Endothelial cell of umbilical vein (primary cell): ENCODE measurements around the gene FBXO27.

ENCODE experiments used
- POLR2AphosphoS5 ChIP-seq: IDR thresholded peaks from 2 replicates; pipeline ENCODE4 v1.6.1; 2012; ENCODE audit warnings: low read depth, mild to moderate bottlenecking, control low read depth, low read length, moderate library complexity; ENCODE audit not compliant: insufficient read depth
- TF ChIP-seq, protein P1 (sequence below), 2 donors: IDR thresholded peaks; 1 replicate in 1 of 2; 2 replicates in 1 of 2; pipeline ENCODE4 v1.5.1; 2011; ENCODE audit warnings: low read length in 2 of 2, mild to moderate bottlenecking in 2 of 2, moderate library complexity in 2 of 2, control low read depth in 1 of 2, inconsistent platforms in 1 of 2, low read depth in 1 of 2; ENCODE audit not compliant: insufficient read depth in 1 of 2; ENCODE audit errors: extremely low read depth in 1 of 2

DNA sequence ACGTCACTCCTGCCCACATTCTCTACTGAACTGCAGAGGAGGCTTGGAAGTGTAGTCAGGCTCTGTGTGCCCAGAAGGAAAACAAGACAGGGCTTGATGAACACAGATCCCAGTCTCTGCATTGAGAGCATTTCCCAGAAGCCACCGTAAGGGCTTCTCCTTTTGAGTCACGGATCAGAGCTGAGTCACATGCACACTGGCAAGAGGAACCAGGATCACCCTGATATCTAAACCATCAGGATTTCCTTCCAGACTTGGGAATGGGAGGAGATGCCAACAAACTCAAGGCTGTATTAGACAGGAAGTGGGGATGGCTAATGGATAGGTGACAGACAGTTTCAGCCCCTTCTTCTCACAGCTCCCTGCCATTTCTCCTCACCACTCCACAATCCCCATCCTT is 39.1 kb downstream of the FBXO27 start:
- TF ChIP-seq POLR2AphosphoS5, result peak; percentile 66
- TF ChIP-seq, protein P1, sequence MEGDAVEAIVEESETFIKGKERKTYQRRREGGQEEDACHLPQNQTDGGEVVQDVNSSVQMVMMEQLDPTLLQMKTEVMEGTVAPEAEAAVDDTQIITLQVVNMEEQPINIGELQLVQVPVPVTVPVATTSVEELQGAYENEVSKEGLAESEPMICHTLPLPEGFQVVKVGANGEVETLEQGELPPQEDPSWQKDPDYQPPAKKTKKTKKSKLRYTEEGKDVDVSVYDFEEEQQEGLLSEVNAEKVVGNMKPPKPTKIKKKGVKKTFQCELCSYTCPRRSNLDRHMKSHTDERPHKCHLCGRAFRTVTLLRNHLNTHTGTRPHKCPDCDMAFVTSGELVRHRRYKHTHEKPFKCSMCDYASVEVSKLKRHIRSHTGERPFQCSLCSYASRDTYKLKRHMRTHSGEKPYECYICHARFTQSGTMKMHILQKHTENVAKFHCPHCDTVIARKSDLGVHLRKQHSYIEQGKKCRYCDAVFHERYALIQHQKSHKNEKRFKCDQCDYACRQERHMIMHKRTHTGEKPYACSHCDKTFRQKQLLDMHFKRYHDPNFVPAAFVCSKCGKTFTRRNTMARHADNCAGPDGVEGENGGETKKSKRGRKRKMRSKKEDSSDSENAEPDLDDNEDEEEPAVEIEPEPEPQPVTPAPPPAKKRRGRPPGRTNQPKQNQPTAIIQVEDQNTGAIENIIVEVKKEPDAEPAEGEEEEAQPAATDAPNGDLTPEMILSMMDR (IDR thresholded peaks at IDR 0.05; ENCODE audit: extremely low read depth in 1 of 2, insufficient read depth in 1 of 2, low read depth in 1 of 2, low read length in 2 of 2), result no peak
